Measurements from ENCODE around the gene C1QL4. TPM values are rescaled to one million over a fixed set of nuclear protein-coding genes. Genes with fewer than 3 reads are reported as not detected.
A peak's percentile ranks its signal among the peaks of the same experiment; 100 is the strongest.

C1QL4 gene
- total and polyA plus RNA-seq, 2 of the 8 experiments (the other 6 are each of a cell fraction or from before 2014, with no cell fraction given) = 0.28 to 0.63 TPM

- H3K4me2 ChIP-seq (ENCODE audit: insufficient read depth in 1 of 2, low read depth in 2 of 2, low read length in 2 of 2) = peak overlapping the region in 1 of 2 experiments; percentile 62; a peak in 2 of 4 replicates
- TF ChIP-seq BCL11A (IDR thresholded peaks at IDR 0.05; ENCODE audit: low read depth in 2 of 2, low read length in 2 of 2) (no peak), CBX8 (IDR thresholded peaks at IDR 0.05; ENCODE audit: borderline replicate concordance, low read depth, low read length) (no peak), CHD1 (IDR thresholded peaks at IDR 0.05; ENCODE audit: low read depth, low read length) (no peak), NANOG (IDR thresholded peaks at IDR 0.05; ENCODE audit: insufficient read depth, low read depth, low read length, poor library complexity, severe bottlenecking) (no peak), FOSL1 (IDR thresholded peaks at IDR 0.05; ENCODE audit: insufficient read depth, low read depth, low read length) (no peak), PHF8 (conservative IDR thresholded peaks at IDR 0.05; ENCODE audit: low read depth, low read length) (no peak), CTBP2 (IDR thresholded peaks at IDR 0.05; ENCODE audit: borderline replicate concordance, insufficient read depth, insufficient read length, low read length) (no peak), MAFK (IDR thresholded peaks at IDR 0.05; ENCODE audit: low read depth, low read length) (no peak)
- TF ChIP-seq, protein P1, sequence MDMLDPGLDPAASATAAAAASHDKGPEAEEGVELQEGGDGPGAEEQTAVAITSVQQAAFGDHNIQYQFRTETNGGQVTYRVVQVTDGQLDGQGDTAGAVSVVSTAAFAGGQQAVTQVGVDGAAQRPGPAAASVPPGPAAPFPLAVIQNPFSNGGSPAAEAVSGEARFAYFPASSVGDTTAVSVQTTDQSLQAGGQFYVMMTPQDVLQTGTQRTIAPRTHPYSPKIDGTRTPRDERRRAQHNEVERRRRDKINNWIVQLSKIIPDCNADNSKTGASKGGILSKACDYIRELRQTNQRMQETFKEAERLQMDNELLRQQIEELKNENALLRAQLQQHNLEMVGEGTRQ (IDR thresholded peaks at IDR 0.05; ENCODE audit: low read length) = no peak
These were observed 42.7 kb downstream of the C1QL4 start for GRCh38 chr12:49294086-49294803.

More at GRCh38 chr12:49294086-49294803, 42.7 kb downstream of the C1QL4 start:
- DNase-seq (ENCODE audit: low read depth in 1 of 2, low spot score in 2 of 2) (no peak), FAIRE-seq (no peak)
- Histone ChIP-seq H4K8ac (ENCODE audit: extremely low read depth, insufficient read depth, low read length) (no peak overlapping the region), H4K91ac (replicated peaks; ENCODE audit: insufficient read length, low read length) (no peak overlapping the region), H3K4me3 (ENCODE audit: extremely low read depth in 1 of 4, insufficient read depth in 2 of 4, low read depth in 3 of 4, low read length in 4 of 4) (no peak overlapping the region), H3K23ac (ENCODE audit: insufficient read length) (no peak overlapping the region), H3K79me1 (ENCODE audit: low read depth, low read length) (no peaks in the 10 kb centered on the region), H3K9ac (replicated peaks in 1 of 4; ENCODE audit: extremely low read depth in 1 of 4, low read depth in 3 of 4, low read length in 3 of 4) (no peak overlapping the region), H3K14ac (ENCODE audit: insufficient read length) (no peak overlapping the region), H4K20me1 (replicated peaks in 1 of 2; ENCODE audit: control insufficient read depth in 1 of 2, insufficient read depth in 2 of 2, low read length in 2 of 2) (peaks cover 2 to 20% of the 10 kb centered on the region in 2 experiments), H3K56ac (replicated peaks; ENCODE audit: insufficient read length, low read depth, low read length) (no peak overlapping the region), H2BK5ac (ENCODE audit: low read depth, low read length) (no peak overlapping the region), H3K79me2 (ENCODE audit: control insufficient read depth in 1 of 2, insufficient read depth in 2 of 2, low read length in 2 of 2) (no peaks in the 10 kb centered on the region), H3K23me2 (ENCODE audit: low read depth, low read length) (peaks cover 11% of the 10 kb centered on the region; the same call in 1 of the 2 replicates), H4K5ac (ENCODE audit: insufficient read length, low read depth, low read length) (no peak overlapping the region), H2BK15ac (ENCODE audit: low read length) (peak overlapping the region; percentile 72; the same call in 1 of the 2 replicates), H3K27ac (ENCODE audit: low read depth, low read length) (no peak overlapping the region), H2BK20ac (ENCODE audit: low read length) (no peak overlapping the region), H2BK120ac (replicated peaks; ENCODE audit: low read depth, low read length) (no peak overlapping the region), H2AFZ (ENCODE audit: low read length) (no peak overlapping the region), H3K27me3 (replicated peaks in 1 of 4; ENCODE audit: control insufficient read depth in 3 of 4, extremely low read depth in 1 of 4, insufficient read depth in 3 of 4, low read length in 3 of 4) (peaks cover 50 to 72% (median 68%) of the 10 kb centered on the region in 4 experiments), H2BK12ac (ENCODE audit: low read depth, low read length) (0 out of 2 replicates have a peak overlapping the region, but pooled peaks have one; percentile 12), H2AK5ac (ENCODE audit: low read depth, low read length) (no peak overlapping the region), H3K36me3 (ENCODE audit: control insufficient read depth in 2 of 4, insufficient read depth in 4 of 4, low read length in 3 of 4) (no peaks in the 10 kb centered on the region), H3K4me1 (replicated peaks in 1 of 4; ENCODE audit: control insufficient read depth in 3 of 4, insufficient read depth in 4 of 4, low read length in 3 of 4) (peaks cover 0 to 36% (median 17%) of the 10 kb centered on the region in 4 experiments; a peak in 6 of 7 replicates), H3K9me3 (ENCODE audit: insufficient read depth in 2 of 2, low read depth in 1 of 2, low read length in 1 of 2) (no peaks in the 10 kb centered on the region), H3K4ac (replicated peaks; ENCODE audit: insufficient read length, low read depth, low read length) (no peak overlapping the region), H3K18ac (ENCODE audit: extremely low read depth, low read length) (no peak overlapping the region; the same call in 1 of the 2 replicates)
- ChIA-PET CTCF (ENCODE audit: partially characterized antibody) (interaction anchor here (0.6 to 14.4 kb wide), 26 partner anchors 11 to 530 kb away, joined by 3 to 276 read pairs (median 4); partner anchors contain the start of genes C1QL4, DNAJC22, KCNH3 and TROAP), POLR2A (ENCODE audit: partially characterized antibody) (interaction anchor here (1.0 to 5.0 kb wide), 14 partner anchors 9 to 205 kb away, joined by 3 to 48 read pairs (median 6); partner anchors contain the start of genes C1QL4, DNAJC22, TROAP and TUBA1B)
- 54% methylated on average over 7 of the region's 8 CpGs; no CpG with 5 or more reads in 1 of the 2 experiments for WGBS, 2 experiments (ENCODE audit: extremely low coverage in 1 of 2, insufficient coverage in 1 of 2, insufficient read length in 1 of 2, insufficient replicate concordance in 2 of 2, low coverage in 1 of 2, low lambda C conversion rate in 2 of 2, missing lambda C conversion rate in 1 of 2)

Data from H1 (cell line).